Testis (tissue), 3 donors: Measurements from ENCODE around the gene TP53. TPM values are rescaled to one million over a fixed set of nuclear protein-coding genes. Genes with fewer than 3 reads are reported as not detected.

Experiments used
- DNase-seq: peaks from one replicate; pipeline ENCODE4 v3.0.0-alpha.2; 2019
- H3K27ac ChIP-seq, 2 donors: fragments of 200-600 bp; sonication (generic); one replicate each; pipeline ENCODE4 v1.5.1; 2019
- H3K27me3 ChIP-seq: fragments of 200-600 bp; sonication (generic); one replicate; pipeline ENCODE4 v1.5.1; 2019
- H3K36me3 ChIP-seq: fragments of 200-600 bp; sonication (generic); one replicate; pipeline ENCODE4 v1.5.1; 2017; ENCODE audit warnings: low read depth; ENCODE audit errors: missing control alignments
- H3K4me1 ChIP-seq: fragments of 200-600 bp; sonication (generic); one replicate; pipeline ENCODE4 v1.5.1; 2019
- H3K4me3 ChIP-seq, 2 donors: fragments of 200-600 bp; sonication (generic); one replicate each; pipeline ENCODE4 v1.5.1; 2017 to 2019
- H3K9me3 ChIP-seq: fragments of 200-600 bp; sonication (generic); one replicate; pipeline ENCODE4 v1.5.1; 2017
- CTCF ChIP-seq, 3 experiments: fragments of 450-650 bp in 2 of 3; fragments of 200-600 bp in 1 of 3; sonication (generic) in 1 of 3; IDR thresholded peaks; one replicate each; pipeline ENCODE4 v1.5.1; 2016 to 2019; ENCODE audit warnings: antibody characterized with exemption in 3 of 3, mild to moderate bottlenecking in 2 of 3, moderate library complexity in 1 of 3
- POLR2A ChIP-seq: fragments of 450-650 bp; IDR thresholded peaks from one replicate; pipeline ENCODE4 v1.6.1; 2017; ENCODE audit warnings: antibody characterized with exemption, mild to moderate bottlenecking, moderate library complexity
- WGBS, 2 donors: methylation state at CpG; one replicate each; pipeline ENCODE4 v1.1.5; 2018; 5-methylcytosine and 5-hydroxymethylcytosine counted together
- intact Hi-C: fragments of 100-400 bp; cut with DNase I; formaldehyde crosslinking; loops from one replicate; pipeline ENCODE4 v1.15.1; 2023; ENCODE audit warnings: low total_unique reads
- polyA plus RNA-seq: library from polyadenylated mRNA; stranded (reverse); fragments of 350-450 nt; fragmentation: Illumina TruSeq; extraction: RNeasy Lipid Tissue Mini Kit (QIAGEN cat#74804); gene quantifications from one replicate; pipeline ENCODE4 v1.2.3, GENCODE V29; 2014; ENCODE audit warnings: low read depth, low replicate concordance; ENCODE audit not compliant: insufficient read depth
- total RNA-seq, 2 donors: library from RNA; depleted of rRNA; stranded (reverse); fragments of >200 nt; gene quantifications; one replicate each; pipeline ENCODE4 v1.2.3, GENCODE V29; 2016

The TP53 gene
- total and polyA plus RNA-seq, 3 donors from 2014 or later = 32.1 to 47.1 (median 45.0) TPM

- no peaks in the 10 kb centered on the region for H3K9me3 ChIP-seq
- H3K27me3 ChIP-seq = no peaks in the 10 kb centered on the region
- H3K27ac ChIP-seq = no peak overlapping the region
- 44 to 69% methylated on average over 8 to 11 of the region's 11 CpGs for WGBS, 2 donors
- no peaks in the 10 kb centered on the region for H3K36me3 ChIP-seq
- H3K4me3 ChIP-seq = no peak overlapping the region
- no peak for TF ChIP-seq POLR2A
- no peak for TF ChIP-seq CTCF (IDR thresholded peaks at IDR 0.05)
- no peak for DNase-seq
- intact Hi-C loops = no loop called here
- peaks cover 16% of the 10 kb centered on the region for H3K4me1 ChIP-seq
Observed at GRCh38 chr17:7631398-7632380, 55.6 kb downstream of the TP53 start.

GRCh38 chr17:7629939-7630571, 57.2 kb downstream of the TP53 start, which contains the start of gene SHBG:
Gene SHBG, plus strand, starts transcription at chr17:7630135. Its CDS starts 38 bp downstream, at chr17:7630173.
- TF ChIP-seq CTCF (IDR thresholded peaks at IDR 0.05) = no peak
- no peak for TF ChIP-seq POLR2A
- WGBS, 2 donors = 76 to 81% methylated on average over 13 of the region's 13 CpGs
- no peak for DNase-seq
- peaks cover 22% of the 10 kb centered on the region for H3K4me1 ChIP-seq
- no peak within 1 kb of the TSS for H3K27ac ChIP-seq
- intact Hi-C loops = no loop called here
- H3K9me3 ChIP-seq = no peaks in the 10 kb centered on the region
- H3K36me3 ChIP-seq = no peaks in the 10 kb centered on the region
- no peaks in the 10 kb centered on the region for H3K27me3 ChIP-seq
- no peak within 1 kb of the TSS for H3K4me3 ChIP-seq

GRCh38 chr17:7627250-7628121, 59.8 kb downstream of the TP53 start, which contains the start of gene SAT2:
Gene SAT2, minus strand, starts transcription at chr17:7627821. Its CDS starts 186 bp downstream, at chr17:7627635.
- H3K36me3 ChIP-seq = no peaks in the 10 kb centered on the region
- TF ChIP-seq POLR2A (peak; percentile 46), CTCF (IDR thresholded peaks at IDR 0.05) (no peak)
- peak; percentile 97 for DNase-seq
- intact Hi-C loops = no loop called here
- H3K4me3 ChIP-seq = peak within 1 kb of the TSS; percentile 91 to 94
- no peaks in the 10 kb centered on the region for H3K9me3 ChIP-seq
- H3K27me3 ChIP-seq = no peaks in the 10 kb centered on the region
- peaks cover 22% of the 10 kb centered on the region for H3K4me1 ChIP-seq
- peak within 1 kb of the TSS; percentile 96 to 98 for H3K27ac ChIP-seq
- WGBS, 2 donors = 1% methylated on average over 13 to 48 of the region's 54 CpGs

- peak overlapping the region; percentile 91 to 94 for H3K4me3 ChIP-seq
- peak overlapping the region; percentile 96 to 98 for H3K27ac ChIP-seq
- no peaks in the 10 kb centered on the region for H3K9me3 ChIP-seq
- intact Hi-C loops = no loop called here
- no peaks in the 10 kb centered on the region for H3K27me3 ChIP-seq
- TF ChIP-seq POLR2A (no peak), CTCF (IDR thresholded peaks at IDR 0.05) (no peak)
- no peak for DNase-seq
- H3K4me1 ChIP-seq = peaks cover 22% of the 10 kb centered on the region
- 8 to 10% methylated on average over 6 of the region's 6 CpGs for WGBS, 2 donors
- no peaks in the 10 kb centered on the region for H3K36me3 ChIP-seq
Observed at GRCh38 chr17:7626956-7627249, 60.4 kb downstream of the TP53 start.
